Aorta (tissue), 5 donors: Measurements from ENCODE around the gene IL19. TPM values are rescaled to one million over a fixed set of nuclear protein-coding genes. Genes with fewer than 3 reads are reported as not detected.

ENCODE experiments used
- ATAC-seq: fragments of 200-7000 bp; cut with Tn5 transposase; one replicate; pipeline ENCODE4 v1.9.1; 2022; ENCODE audit warnings: moderate library complexity; ENCODE audit not compliant: low FRiP score
- DNase-seq, 2 donors: peaks; one replicate each; pipeline ENCODE4 v3.0.0-alpha.2; 2020
- H3K27ac ChIP-seq, 2 donors: one replicate each; pipeline ENCODE4 v1.5.1; 2013; ENCODE audit warnings: low read length in 2 of 2, mild to moderate bottlenecking in 2 of 2, moderate library complexity in 2 of 2, control low read depth in 1 of 2, inconsistent platforms in 1 of 2, low read depth in 1 of 2
- H3K27me3 ChIP-seq, 2 donors: one replicate each; pipeline ENCODE4 v1.6.1; 2013; ENCODE audit warnings: control low read depth in 1 of 2, low read length in 1 of 2, mild to moderate bottlenecking in 1 of 2, moderate library complexity in 1 of 2; ENCODE audit not compliant: insufficient read depth in 2 of 2, control insufficient read depth in 1 of 2
- H3K36me3 ChIP-seq, 2 donors: one replicate each; pipeline ENCODE4 v1.6.1; 2013; ENCODE audit warnings: control low read depth in 1 of 2, low read length in 1 of 2, mild to moderate bottlenecking in 1 of 2; ENCODE audit not compliant: insufficient read depth in 2 of 2, control insufficient read depth in 1 of 2
- H3K4me1 ChIP-seq, 2 donors: one replicate each; pipeline ENCODE4 v1.6.1; 2013; ENCODE audit warnings: low read length in 2 of 2, control low read depth in 1 of 2, mild to moderate bottlenecking in 1 of 2, moderate library complexity in 1 of 2; ENCODE audit not compliant: insufficient read depth in 2 of 2, control insufficient read depth in 1 of 2
- H3K4me3 ChIP-seq, 2 donors: one replicate each; pipeline ENCODE4 v1.5.1; 2013; ENCODE audit warnings: low read length in 2 of 2, control low read depth in 1 of 2, mild to moderate bottlenecking in 1 of 2
- H3K9me3 ChIP-seq: one replicate; pipeline ENCODE4 v1.6.1; 2013; ENCODE audit warnings: mild to moderate bottlenecking, low read length; ENCODE audit not compliant: control insufficient read depth
- WGBS, 2 donors: extraction: QIAGEN DNeasy Blood & Tissue Kit; methylation state at CpG; one replicate each; pipeline ENCODE4 v1.1.7; 2013; 5-methylcytosine and 5-hydroxymethylcytosine counted together
- intact Hi-C, 2 donors: fragments of 100-400 bp; cut with DNase I; formaldehyde crosslinking; loops; one replicate each; pipeline versions ENCODE4 v1.14.2 to v1.15.0; 2022
- long read RNA-seq, 2 donors: library from polyadenylated mRNA; unstranded; transcript quantifications; one replicate each; pipeline ENCODE4 v2.0.0, GENCODE V29; 2020 to 2021
- polyA plus RNA-seq, 2 donors: library from polyadenylated mRNA; stranded (reverse); fragments of 200-250 nt; gene quantifications; one replicate each; pipeline ENCODE4 v1.2.3, GENCODE V29; 2013
- total RNA-seq, 2 donors: library from RNA; stranded (reverse); fragmentation: NEBNext Ultra II Directional; extraction: Animal tissue kit (Norgen Biotek cat#: 25700); gene quantifications; one replicate each; pipeline ENCODE4 v1.2.1, GENCODE V29; 2021
- donor health status: healthy with polysubstance abuse.
- donor health status: Bipolar disorder and iron deficiency.
- donor health status: DM: no; HTN: no; CAD: no.
- donor health status: DM: no; HTN: no; CAD: no.
- donor health status: DM: yes; HTN: yes; CAD: no.

Gene IL19
- total RNA-seq (not detected), polyA plus RNA-seq (not detected)
- long read RNA-seq, donor 1 = 0 reads
- long read RNA-seq, donor 2 = 0 reads

GRCh38 chr1:206770531-206771337 is at the start of gene IL19:
TSS of gene IL19 (plus strand) at chr1:206770773. CDS start at chr1:206836663, 65,890 bp downstream.
- WGBS, 2 donors = 66 to 69% methylated on average over 9 of the region's 9 CpGs
- H3K4me1 ChIP-seq = no peaks in the 10 kb centered on the region
- no peak within 1 kb of the TSS for H3K4me3 ChIP-seq
- H3K27ac ChIP-seq = no peak within 1 kb of the TSS
- DNase-seq (peak in 1 of 2 donors; percentile 55), ATAC-seq (peak; percentile 17)
- no peaks in the 10 kb centered on the region for H3K36me3 ChIP-seq
- intact Hi-C loops = no loop called here
- no peaks in the 10 kb centered on the region for H3K27me3 ChIP-seq
- no peaks in the 10 kb centered on the region for H3K9me3 ChIP-seq

- Histone ChIP-seq H3K4me3 (no peak overlapping the region), H3K36me3 (no peaks in the 10 kb centered on the region), H3K4me1 (peaks cover 2 to 5% of the 10 kb centered on the region in 2 donors), H3K9me3 (no peaks in the 10 kb centered on the region), H3K27me3 (no peaks in the 10 kb centered on the region), H3K27ac (no peak overlapping the region)
- DNase-seq (no peak), ATAC-seq (no peak)
- WGBS, 2 donors = 87 to 100% methylated on average over 1 of the region's 1 CpG
- intact Hi-C loops = loop anchor here (5.0 kb wide), 2 partner anchors 34 to 44 kb away; no protein-coding TSS in a partner anchor
Observed at GRCh38 chr1:206721454-206721853, 49.1 kb upstream of the IL19 start.

- Histone ChIP-seq H3K27me3 (no peaks in the 10 kb centered on the region), H3K9me3 (no peaks in the 10 kb centered on the region), H3K4me3 (no peak overlapping the region), H3K36me3 (no peaks in the 10 kb centered on the region), H3K4me1 (peaks cover 2 to 5% of the 10 kb centered on the region in 2 donors), H3K27ac (peak overlapping the region in 1 of 2 donors; percentile 90)
- DNase-seq = no peak
- no peak for ATAC-seq
- WGBS, 2 donors = 43 to 51% methylated on average over 17 of the region's 17 CpGs
- intact Hi-C loops = loop anchor here (5.0 kb wide), 2 partner anchors 36 to 46 kb away; no protein-coding TSS in a partner anchor
Observed at GRCh38 chr1:206722751-206723461, 47.7 kb upstream of the IL19 start.

GRCh38 chr1:206723462-206723804 is 47.1 kb upstream of the IL19 start:
- intact Hi-C loops = loop anchor here (5.0 kb wide), 2 partner anchors 36 to 46 kb away; no protein-coding TSS in a partner anchor

GRCh38 chr1:206723805-206724472 is 46.6 kb upstream of the IL19 start:
- ATAC-seq (peak; percentile 77), DNase-seq (peak; percentile 65 to 83)
- WGBS, 2 donors = 7 to 9% methylated on average over 12 of the region's 12 CpGs
- H3K4me3 ChIP-seq = no peak overlapping the region
- H3K27ac ChIP-seq = peak overlapping the region in 1 of 2 donors; percentile 90
- H3K27me3 ChIP-seq = no peaks in the 10 kb centered on the region
- no peaks in the 10 kb centered on the region for H3K36me3 ChIP-seq
- peaks cover 2 to 5% of the 10 kb centered on the region in 2 donors for H3K4me1 ChIP-seq
- no peaks in the 10 kb centered on the region for H3K9me3 ChIP-seq
- intact Hi-C loops = loop anchor here (5.0 kb wide), 2 partner anchors 37 to 47 kb away; no protein-coding TSS in a partner anchor

More at GRCh38 chr1:206723462-206723804, 47.1 kb upstream of the IL19 start:
- ATAC-seq (no peak), DNase-seq (no peak)
- WGBS, 2 donors = 40 to 55% methylated on average over 4 of the region's 4 CpGs
- Histone ChIP-seq H3K4me3 (no peak overlapping the region), H3K36me3 (no peaks in the 10 kb centered on the region), H3K9me3 (no peaks in the 10 kb centered on the region), H3K27ac (peak overlapping the region in 1 of 2 donors; percentile 90), H3K4me1 (peaks cover 2 to 5% of the 10 kb centered on the region in 2 donors), H3K27me3 (no peaks in the 10 kb centered on the region)

GRCh38 chr1:206725109-206725963 is 45.2 kb upstream of the IL19 start:
- Histone ChIP-seq H3K27ac (no peak overlapping the region), H3K4me1 (peaks cover 2 to 5% of the 10 kb centered on the region in 2 donors), H3K4me3 (no peak overlapping the region), H3K36me3 (peaks cover 3 to 6% of the 10 kb centered on the region in 2 donors), H3K9me3 (no peaks in the 10 kb centered on the region), H3K27me3 (no peaks in the 10 kb centered on the region)
- 73 to 82% methylated on average over 9 of the region's 9 CpGs for WGBS, 2 donors
- no peak for ATAC-seq
- intact Hi-C loops = loop anchor here in 1 of 2 donors (5.0 kb wide), 1 partner anchor 187 kb away; no protein-coding TSS in a partner anchor
- no peak for DNase-seq

- Histone ChIP-seq H3K27ac (no peak overlapping the region), H3K27me3 (no peaks in the 10 kb centered on the region), H3K36me3 (peaks cover 6 to 17% of the 10 kb centered on the region in 2 donors), H3K4me1 (peaks cover 2 to 5% of the 10 kb centered on the region in 2 donors), H3K4me3 (no peak overlapping the region), H3K9me3 (no peaks in the 10 kb centered on the region)
- WGBS, 2 donors = 59 to 62% methylated on average over 8 of the region's 8 CpGs
- intact Hi-C loops = loop anchor here in 1 of 2 donors (5.0 kb wide), 1 partner anchor 184 kb away; no protein-coding TSS in a partner anchor
- ATAC-seq = no peak
- DNase-seq = no peak
Observed at GRCh38 chr1:206727981-206728696, 42.4 kb upstream of the IL19 start.
